HK-2 (cell line): ENCODE data around the gene TP53.
"Not testable (repeated sequence)": the region's sequence is repeated elsewhere in the genome, so short reads cannot be mapped to it uniquely, and the experiment has no call there.

ENCODE experiments used
- DNase-seq: peaks from one replicate; pipeline ENCODE4 v3.0.0-alpha.2; 2018; ENCODE audit not compliant: unreplicated experiment

Gene TP53

DNA sequence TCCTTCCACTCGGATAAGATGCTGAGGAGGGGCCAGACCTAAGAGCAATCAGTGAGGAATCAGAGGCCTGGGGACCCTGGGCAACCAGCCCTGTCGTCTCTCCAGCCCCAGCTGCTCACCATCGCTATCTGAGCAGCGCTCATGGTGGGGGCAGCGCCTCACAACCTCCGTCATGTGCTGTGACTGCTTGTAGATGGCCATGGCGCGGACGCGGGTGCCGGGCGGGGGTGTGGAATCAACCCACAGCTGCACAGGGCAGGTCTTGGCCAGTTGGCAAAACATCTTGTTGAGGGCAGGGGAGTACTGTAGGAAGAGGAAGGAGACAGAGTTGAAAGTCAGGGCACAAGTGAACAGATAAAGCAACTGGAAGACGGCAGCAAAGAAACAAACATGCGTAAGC lies 12.4 kb downstream of the TP53 start:
- no peak for DNase-seq

DNA sequence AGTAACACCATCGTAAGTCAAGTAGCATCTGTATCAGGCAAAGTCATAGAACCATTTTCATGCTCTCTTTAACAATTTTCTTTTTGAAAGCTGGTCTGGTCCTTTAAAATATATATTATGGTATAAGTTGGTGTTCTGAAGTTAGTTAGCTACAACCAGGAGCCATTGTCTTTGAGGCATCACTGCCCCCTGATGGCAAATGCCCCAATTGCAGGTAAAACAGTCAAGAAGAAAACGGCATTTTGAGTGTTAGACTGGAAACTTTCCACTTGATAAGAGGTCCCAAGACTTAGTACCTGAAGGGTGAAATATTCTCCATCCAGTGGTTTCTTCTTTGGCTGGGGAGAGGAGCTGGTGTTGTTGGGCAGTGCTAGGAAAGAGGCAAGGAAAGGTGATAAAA lies 14.1 kb downstream of the TP53 start:
- no peak for DNase-seq

DNA sequence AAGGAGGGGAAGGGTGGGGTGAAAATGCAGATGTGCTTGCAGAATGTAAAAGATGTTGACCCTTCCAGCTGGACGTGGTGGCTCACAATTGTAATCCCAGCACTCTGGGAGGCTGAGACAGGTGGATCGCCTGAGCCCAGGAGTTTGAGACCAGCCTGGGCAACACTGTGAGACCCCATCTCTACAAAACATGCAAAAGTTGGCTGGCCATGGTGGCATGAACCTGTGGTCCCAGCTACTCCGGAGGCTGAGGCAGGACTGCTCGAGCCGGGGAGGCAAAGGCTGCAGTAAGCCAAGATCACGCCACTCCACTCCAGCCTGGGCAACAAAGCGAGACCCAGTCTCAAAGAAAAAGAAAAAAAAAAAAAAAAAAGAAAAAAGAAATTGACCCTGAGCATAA lies 18.8 kb downstream of the TP53 start:
- DNase-seq, result no peak

DNA sequence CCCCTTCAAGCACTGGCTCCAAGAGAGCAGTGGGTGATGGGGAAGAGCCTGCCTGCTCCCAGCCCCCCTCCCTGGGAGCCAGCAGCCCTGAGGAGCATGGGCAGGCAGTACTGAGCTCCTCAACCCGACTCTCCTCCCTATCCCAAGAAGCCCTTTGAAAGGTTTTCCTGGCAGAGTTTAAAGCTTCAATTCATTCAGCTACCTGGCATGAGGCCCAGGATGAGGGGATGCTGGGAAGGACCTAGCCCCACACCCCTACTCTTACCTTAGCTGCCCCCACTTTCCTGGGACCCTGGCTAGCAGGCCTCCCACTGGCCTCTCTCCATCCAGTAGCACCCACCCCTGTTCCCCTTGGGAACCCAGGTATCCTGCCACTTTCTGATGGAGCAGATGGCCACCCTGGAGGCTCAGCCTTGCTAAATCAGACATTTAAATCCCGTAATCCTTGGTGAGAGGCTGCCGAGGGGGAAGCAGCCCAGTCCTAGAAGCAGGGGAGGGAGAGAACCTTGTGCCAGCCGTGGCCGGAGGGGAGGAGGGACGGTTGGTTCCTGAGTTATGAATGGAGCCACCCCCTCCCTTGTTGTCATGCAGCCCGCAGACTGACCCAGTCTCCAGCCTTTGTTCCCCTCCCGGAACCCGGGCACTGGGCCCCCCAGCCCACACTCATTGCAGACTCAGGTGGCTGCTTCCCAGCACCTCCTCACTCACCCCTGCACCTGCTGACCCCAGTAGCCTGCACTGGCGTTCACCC lies 19.5 kb downstream of the TP53 start:
- no peak for DNase-seq

DNA sequence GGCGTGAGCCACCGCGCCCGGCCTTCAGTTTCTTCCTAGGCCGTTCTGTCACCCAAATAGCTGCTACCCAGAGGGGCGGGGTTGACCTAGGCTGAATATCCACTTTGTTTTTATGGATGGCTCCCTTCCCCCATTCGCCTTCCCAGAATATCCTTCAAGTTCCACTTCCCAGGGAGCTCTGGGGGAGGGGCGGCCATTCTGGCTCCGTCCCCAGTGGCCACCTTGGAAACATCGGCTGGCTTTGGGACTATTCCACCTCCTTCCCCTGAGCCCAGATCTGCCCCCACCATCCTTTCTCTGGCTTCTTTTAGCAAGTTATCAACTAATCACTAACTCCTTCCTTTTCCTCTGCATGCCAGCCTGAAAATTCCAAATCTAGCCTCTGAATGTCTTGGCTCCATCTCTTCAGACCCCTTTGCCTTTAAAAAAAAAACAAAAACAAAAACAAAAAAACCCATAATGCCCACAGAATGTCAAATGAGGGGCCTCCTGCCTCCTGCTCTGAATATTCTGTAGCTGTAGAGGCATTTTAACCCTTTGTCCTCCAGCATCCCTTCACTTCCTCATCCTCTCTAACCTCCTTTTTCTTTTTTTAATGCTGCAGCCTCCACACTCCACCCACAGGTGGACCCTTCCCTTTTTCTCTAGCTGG lies 30.2 kb downstream of the TP53 start:
- DNase-seq, result no peak

DNA sequence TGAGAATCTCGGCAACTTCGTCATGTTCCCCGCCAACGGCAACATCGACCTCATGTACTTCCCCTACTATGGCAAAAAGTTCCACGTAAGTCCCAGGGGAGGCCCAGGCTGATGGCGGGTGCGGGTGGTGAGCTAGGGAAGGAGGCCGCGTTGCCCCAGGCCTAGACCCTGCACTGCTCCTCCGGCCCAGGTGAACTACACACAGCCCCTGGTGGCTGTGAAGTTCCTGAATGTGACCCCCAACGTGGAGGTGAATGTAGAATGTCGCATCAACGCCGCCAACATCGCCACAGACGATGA lies 31.8 kb downstream of the TP53 start:
- DNase-seq, result no peak

DNA sequence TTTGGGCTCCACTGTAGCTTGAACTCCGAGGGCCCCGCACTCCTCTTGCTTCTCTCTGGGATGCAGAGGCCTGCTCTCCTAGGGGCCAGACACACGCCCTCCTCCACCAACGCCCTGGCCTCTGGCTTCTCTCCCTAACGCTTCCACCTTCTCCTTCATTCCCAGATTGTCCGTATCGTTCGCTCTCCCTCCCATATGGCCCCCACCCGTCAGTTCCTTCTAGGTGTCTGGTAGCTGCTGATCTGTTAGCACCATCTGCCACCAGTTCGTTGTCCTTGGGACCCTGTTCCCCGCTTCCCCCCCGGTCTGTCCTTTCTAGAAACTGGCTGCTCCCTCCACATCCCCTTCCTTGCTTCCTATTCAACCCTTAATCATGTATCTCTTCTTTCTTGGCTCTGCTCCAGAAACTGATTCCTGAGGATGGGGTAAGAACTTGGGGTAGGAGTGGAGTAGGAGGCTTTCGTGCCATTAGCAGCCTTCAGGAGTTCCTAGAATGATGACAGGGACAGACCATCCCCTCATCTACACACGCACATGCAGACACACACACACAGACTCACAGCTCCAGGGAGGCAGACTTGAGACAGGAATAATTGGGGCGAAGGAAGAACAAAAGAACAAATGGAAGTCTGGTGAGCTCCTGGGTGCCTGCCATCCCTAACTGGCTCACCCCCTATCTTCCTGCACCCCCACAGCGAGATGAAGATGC lies 32.3 kb downstream of the TP53 start:
- DNase-seq, result no peak

DNA sequence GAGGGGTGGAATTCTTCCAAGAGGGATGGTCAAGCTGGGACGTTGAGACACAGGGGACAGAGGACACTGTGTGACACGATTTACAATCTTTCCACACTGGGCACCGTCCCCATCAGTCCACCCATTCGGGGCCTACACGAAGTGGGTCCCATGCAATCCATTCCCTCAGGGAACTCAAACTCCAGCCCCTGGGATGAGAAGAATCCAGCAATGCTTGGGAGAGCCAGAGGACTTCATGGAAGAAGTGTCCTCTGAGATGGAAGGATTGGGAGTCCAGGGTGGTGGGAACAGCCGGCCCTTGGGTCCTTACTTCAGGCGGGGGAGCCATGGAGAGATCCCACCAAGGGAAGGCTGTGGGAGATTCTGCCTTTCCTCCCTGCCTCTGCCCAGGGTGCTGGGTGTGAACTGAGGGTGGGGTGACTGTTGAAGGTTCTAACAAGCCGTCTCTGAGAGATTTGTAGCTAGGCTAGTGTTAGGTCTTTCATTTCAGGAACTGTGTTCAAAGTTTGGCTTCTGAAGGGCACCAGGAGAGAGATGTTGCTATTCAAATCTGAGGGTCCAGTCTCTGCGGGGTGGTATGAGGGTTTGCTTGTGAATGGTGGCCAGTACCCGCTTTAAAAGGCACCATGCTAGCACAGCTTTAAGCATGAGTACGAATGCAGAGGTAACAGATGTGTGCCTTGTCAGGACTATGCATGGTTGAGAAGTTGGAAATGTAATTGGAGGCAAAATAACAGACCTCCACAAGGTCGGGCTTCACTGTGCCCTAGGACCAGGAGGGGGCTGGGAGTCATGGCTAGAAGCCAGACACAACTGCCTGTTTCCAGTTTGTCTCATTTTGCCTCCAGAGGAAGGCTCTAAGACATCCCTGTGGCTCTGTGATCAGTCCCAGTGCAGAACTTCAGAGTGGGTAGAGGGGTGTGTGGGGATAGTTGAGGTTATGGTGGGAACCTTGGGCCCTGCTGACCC lies 34.6 kb downstream of the TP53 start:
- DNase-seq, result no peak

DNA sequence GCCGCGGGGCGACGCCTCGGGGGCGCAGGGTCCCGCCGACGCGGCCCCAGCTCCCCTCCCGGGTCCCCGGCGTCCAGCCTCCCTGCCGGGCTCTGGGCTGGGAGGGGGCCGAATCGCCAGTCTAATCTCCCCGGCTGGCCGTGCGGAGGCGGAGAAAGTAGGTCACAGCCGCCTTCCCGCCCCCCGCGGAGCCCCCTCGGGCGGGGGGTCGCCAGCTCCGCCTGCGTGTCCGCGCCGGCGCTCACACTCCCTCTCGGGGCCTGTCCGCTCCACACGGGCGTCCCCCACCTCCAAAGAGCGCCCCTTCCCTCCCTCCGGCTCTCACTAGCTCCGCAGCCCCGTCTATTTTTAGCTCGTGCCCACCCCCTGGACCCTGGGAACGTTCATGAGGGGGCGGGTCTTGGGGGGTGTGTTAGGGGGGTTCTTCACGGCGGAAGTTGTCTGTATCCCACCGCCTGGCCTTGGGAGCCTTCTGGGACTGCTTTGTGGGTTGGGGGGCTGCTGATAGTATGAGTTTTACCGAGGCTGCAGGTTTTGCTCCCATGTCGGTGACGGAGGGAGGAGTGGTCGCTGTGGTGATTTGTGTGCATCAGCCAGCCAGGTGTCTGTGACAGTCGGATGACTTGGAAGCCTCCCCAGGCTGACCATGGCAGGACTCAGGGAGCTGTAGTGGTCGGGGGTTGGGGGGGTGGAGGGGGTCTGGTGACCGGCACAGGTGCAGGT lies 35.5 kb downstream of the TP53 start:
- no peak for DNase-seq

DNA sequence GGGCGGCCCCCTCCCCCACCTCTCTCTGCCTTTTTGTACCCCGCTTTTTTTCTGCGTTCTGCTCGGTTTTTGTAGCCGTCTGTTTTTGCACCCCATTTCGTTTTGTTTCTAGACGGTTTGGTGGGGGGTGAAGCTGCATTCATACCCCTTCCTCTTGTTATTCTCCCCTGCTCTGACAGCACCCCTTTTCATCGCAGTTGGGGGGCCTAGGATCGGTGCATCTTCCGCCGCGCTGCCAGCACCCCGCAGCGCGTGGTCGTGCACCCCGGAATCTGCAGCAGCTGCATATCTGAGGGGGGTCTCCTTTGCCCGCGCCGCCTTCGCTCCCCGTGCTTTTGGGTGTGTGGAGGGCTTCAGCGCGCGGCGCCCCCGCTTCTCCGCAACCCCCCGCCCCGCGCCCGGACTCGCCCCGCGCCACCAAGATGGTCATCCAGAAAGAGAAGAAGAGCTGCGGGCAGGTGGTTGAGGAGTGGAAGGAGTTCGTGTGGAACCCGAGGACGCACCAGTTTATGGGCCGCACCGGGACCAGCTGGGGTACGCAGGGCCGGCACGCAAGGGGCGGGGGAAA lies 36.1 kb downstream of the TP53 start:
- DNase-seq, result no peak

DNA sequence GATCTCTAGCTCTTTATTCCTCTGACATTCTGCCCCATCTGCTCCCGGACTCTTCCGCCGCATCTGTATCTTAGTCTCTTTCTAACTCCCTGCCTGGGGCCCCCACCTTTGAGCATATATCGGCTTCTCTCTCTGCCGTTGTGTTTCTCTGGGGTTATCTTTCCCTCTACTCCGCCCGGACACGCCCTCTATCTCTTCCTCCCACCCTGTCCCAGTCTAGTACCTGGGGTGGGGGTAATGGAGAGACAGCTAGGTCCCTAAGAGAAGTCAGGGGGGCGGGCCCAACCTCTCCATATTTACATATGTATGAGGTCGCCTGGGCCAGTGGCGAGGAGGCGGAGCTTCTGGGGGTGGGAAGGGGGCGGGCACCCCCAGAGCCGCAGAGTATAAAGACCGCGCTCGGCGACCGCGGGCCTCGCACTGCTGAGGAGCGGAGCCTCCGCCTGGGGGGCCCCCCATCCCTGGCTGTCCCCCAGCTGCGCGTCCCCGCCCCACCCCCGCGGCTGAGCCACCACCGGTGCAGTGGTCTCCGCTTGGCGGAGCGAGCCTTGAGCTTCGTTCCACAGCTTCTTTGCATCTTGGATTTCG lies 36.7 kb downstream of the TP53 start, which contains the start of gene ATP1B2:
Gene ATP1B2, plus strand, starts transcription at position 418 of the 588 bp plus-strand sequence. CDS start 593 bp downstream, outside the sequence.
- peak; percentile 22 for DNase-seq

DNA sequence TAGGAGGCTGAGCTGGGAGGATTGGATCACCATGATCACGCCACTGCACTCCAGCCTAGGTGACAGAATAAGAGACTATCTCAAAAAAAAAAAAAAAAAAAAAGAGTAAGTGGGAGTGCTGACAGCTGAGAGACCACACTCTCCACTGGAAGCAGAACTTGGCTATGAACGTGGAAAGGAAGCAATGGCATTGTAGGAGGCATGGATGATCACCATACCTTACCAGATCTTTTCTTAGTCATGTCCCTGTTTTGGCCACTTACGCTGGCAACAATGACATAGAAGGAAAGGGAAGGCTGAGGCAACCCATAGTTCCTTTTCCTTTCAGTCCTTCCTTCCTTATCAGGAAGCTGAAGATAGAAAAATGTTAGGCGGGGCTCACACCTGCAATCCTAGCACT lies 40.3 kb downstream of the TP53 start:
- no peak for DNase-seq

DNA sequence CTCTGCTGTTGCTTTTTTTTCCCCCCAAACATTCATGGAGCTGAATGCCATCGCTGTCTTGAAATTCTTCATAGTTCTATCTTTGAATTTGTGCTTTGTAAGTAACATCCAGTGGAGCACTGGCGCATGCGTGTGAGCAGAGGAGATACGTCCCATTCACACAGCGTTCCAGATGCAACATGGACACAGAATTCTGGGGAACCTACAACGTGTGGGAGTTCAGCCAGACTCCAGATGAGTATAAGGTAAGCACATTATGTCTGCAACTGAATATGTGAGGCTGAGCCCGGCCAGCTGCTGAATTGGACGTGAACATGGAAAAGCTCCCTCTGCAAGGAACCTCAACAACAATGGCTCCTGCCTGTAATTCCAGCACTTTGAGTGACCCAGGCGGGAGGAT lies 40.8 kb downstream of the TP53 start:
- no peak for DNase-seq

DNA sequence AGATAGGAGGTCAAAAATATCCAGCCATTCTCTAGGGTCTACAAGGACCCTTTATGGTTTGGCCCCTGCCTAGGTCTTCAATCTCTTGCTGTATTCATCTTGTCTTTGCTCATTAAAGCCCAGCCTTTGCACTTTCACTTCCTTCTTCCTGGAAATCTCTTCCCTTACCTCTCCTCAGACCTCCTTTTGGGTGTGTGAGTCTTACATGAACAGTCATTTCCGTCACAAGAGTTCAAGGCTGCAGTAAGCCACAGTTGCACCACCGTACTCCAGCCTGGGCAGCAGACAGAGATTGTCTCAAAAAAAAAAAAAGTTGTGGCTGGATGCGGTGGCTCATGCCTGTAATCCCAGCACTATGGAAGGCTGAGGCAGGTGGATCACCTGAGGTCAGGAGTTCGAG lies 42.5 kb downstream of the TP53 start:
- DNase-seq, result no peak

DNA sequence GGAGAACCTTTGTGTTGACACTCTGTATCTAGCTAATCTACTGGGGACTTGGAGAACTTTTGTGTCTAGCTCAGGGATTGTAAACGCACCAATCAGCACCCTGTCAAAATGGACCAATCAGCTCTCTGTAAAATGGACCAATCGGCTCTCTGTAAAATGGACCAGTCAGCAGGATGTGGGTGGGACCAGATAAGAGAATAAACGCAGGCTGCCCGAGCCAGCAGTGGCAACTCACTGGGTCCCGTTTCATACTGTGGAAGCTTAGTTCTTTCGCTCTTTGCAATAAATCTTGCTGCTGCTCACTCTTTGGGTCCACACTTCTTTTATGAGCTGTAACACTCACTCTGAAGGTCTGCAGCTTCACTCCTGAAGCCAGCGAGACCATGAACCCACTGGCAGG lies 45.7 kb downstream of the TP53 start:
- DNase-seq, result not testable (repeated sequence)

DNA sequence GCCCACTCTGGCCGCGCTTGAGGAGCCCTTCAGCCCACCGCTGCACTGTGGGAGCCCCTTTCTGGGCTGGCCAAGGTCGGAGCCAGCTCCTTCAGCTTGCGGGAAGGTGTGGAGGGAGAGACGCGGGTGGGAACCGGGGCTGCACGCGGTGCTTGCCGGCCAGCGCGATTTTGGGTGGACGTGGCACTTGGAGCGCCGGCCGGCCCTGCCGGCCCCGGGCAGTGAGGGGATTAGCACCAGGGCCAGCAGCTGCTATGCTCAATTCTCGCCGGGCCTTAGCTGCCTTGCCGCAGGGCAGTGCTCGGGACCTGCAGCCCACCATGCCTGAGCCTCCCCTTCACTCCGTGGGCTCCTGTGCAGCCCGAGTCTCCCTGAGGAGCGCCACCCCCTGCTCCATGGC lies 46.5 kb downstream of the TP53 start:
- no peak for DNase-seq

DNA sequence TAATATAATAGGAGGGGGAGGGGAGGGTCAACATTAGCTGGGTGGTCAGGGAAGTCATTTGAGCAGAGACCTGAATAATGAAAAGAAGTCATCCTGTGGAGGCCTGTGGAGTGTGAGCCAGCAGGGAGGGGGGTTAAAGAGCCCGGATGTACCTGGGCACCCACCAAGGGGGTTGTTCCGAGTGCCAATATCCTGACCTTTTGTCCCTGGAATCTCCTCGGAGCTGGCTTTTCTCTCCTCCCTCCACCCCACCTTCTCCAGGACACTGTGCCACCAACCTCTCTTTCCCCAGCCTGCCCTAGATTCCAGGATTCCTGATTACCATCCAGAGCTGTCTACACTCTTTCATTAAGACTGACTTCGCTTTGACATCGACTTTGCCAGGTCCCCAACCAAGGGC lies 51.1 kb downstream of the TP53 start:
- DNase-seq, result no peak

DNA sequence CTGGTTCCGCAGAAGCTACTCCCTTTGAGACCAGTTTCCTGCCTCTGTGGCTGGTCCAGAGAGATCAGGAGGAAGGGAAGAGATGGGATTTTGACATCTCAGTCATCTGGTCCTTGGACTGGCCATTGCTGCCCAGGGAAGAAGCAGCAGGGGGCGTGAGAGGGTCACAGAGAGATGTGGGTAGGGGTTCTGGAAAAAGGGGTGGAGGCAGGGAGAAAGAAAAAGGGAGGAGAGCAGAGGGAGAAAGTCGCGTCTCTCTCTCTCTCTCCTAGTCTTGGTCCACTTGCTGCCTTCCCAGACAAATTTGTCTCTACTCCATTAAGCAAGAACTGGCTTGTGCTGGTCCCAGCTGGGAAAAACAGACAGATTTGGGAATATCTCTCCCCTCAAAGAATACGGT lies 52.9 kb downstream of the TP53 start:
- peak; percentile 34 for DNase-seq

DNA sequence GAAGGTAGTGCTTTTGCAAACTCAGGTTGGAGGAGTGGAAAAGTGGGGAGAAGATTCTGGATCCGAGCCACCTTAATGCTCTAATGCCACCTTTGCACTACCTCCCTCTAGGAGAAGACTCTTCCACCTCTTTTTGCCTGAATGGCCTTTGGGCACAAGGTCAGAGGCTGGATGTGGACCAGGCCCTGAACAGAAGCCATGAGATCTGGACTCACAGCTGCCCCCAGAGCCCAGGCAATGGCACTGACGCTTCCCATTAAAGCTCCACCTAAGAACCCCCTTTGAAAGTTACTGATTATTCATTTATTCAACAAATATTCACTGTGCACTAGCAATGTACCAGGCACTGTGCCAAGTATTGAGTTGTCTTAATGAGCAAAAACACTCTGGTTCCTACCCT lies 54.2 kb downstream of the TP53 start:
- no peak for DNase-seq

DNA sequence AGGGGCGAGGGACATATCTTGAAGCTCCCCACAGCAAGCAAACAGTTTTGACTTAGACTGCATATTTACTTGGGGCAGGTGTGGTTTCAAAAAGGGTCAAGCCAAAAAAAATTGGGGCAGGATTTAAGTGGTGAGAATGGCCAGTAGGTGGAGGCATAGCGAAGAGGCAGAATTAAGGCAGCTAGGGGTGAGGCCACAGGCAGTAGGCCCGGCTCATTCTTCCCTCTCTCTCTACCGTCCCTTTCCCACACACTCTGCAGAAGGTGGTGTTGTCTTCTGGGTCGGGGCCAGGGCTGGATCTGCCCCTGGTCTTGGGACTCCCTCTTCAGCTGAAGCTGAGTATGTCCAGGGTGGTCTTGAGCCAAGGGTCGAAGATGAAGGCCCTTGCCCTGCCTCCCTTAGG lies 54.8 kb downstream of the TP53 start:
- DNase-seq, result peak; percentile 27
